D721Med (cell line): ENCODE data around the gene PPP2R5C.

ENCODE experiments used
- DNase-seq: peaks from one replicate; pipeline ENCODE4 v3.0.0; 2011; ENCODE audit warnings: low spot score; ENCODE audit not compliant: insufficient read length
- FAIRE-seq: peaks from 2 replicates; lab custom pipeline; 2011; peaks lifted over from hg19 to GRCh38; lab: Jason Lieb, UNC
- TF ChIP-seq, protein P1 (sequence below): IDR thresholded peaks from 2 replicates; pipeline ENCODE4 v1.5.1; 2012; ENCODE audit warnings: mild to moderate bottlenecking, control low read depth; ENCODE audit not compliant: insufficient read depth; ENCODE audit errors: missing control alignments

PPP2R5C gene

DNA sequence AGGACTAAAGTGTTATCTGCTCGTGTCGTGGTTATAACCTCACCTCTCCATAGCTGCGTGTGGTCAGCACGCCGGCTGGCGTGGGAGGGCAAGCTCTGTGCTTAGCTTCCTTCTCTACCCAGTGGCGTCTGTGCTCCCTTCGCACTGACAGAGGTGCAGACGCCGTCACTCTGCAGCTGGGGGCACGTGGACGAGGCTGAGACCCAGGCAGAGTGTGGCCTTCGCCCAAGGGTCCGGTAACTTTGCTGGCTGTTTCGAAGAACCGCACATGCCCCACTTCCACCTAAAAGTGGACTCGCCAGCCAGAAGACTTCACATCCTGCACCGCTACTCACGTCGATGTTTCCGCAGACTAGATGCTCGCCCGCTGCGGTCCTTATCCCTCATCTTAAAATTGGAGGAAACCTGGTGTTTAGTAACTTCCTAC is 166.9 kb downstream of the PPP2R5C start:
- FAIRE-seq (no peak), DNase-seq (no peak)
- TF ChIP-seq, protein P1, sequence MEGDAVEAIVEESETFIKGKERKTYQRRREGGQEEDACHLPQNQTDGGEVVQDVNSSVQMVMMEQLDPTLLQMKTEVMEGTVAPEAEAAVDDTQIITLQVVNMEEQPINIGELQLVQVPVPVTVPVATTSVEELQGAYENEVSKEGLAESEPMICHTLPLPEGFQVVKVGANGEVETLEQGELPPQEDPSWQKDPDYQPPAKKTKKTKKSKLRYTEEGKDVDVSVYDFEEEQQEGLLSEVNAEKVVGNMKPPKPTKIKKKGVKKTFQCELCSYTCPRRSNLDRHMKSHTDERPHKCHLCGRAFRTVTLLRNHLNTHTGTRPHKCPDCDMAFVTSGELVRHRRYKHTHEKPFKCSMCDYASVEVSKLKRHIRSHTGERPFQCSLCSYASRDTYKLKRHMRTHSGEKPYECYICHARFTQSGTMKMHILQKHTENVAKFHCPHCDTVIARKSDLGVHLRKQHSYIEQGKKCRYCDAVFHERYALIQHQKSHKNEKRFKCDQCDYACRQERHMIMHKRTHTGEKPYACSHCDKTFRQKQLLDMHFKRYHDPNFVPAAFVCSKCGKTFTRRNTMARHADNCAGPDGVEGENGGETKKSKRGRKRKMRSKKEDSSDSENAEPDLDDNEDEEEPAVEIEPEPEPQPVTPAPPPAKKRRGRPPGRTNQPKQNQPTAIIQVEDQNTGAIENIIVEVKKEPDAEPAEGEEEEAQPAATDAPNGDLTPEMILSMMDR, result no peak

DNA sequence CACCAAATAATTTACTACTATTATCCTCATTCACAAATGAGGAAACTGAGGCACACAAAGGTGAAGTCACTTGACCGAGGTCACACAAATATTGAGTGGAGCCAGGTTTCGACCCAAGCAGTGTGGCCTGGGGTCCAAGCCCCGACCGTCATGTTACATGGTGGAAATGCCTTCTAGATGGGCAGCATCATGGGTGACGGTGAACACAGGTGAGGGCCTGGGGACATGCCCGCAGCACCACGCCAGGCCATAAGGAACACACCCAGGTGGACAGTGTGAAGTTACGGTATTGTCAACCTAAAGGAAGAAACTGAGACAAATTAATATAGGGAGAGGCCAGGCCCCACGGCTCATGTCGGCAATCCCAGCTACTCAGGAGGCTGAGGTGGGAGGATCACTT is 167.6 kb downstream of the PPP2R5C start:
- TF ChIP-seq, protein P1, result no peak
- DNase-seq (no peak), FAIRE-seq (no peak)

DNA sequence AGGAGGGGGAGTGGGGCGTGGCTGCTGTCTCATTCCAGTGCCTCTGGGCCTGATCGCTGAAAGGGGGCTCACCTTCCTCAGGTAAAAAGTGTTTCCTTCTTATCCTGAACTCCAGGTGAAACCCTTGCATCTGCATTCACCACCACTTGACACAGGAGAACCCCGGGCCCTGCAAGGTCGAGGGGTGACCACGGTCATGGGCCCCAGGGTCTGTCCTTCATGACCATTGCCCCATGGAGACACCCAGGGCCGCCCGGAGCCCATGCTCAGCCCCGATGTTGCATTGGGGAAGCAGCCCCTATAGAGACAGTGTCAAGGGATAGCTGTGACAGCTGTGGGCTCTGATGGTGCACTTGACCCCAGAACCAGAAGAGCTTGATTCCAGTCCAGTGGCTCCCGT is 168.4 kb downstream of the PPP2R5C start:
- TF ChIP-seq, protein P1, result no peak
- DNase-seq (no peak), FAIRE-seq (no peak)

DNA sequence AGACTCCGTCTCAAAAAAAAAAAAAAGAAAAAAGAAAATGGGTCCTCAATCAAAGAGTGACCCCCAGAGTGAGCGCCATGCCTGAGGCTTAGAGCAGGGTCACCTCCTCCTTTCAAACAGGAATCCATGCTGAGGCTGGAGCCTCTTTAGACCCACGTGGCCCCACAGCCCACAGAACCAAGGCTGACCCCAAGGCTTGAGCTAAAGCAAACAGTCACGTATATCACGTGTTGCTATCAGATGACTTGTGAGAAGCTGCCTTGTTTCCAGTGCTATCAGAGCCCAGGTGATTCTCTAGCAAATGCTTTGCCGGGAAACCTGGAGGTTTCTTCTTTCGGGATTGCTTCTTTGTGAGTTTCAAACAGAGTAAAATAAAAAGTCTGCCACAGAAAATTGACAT is 171.2 kb downstream of the PPP2R5C start:
- TF ChIP-seq, protein P1, result no peak
- FAIRE-seq (no peak), DNase-seq (no peak)

DNA sequence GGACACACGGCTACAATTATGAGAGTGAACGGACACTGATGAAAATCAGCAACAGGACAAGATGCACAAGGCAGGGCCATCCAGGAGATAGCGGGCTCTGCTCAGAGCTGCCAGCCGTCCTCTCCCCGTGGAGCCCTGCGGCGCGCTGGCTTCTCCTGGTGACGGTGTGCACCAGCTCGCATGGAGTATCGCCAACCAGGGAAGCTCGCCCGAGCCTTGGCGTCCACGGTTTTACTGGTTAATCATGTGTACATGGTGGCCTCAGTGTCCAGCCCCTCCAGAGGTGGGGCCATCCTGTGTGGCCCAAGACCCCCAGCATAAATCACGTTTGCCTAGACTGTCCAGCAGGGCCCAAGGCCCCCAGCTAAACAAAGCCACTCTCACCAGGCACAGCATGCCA is 171.7 kb downstream of the PPP2R5C start:
- TF ChIP-seq, protein P1, result no peak
- FAIRE-seq, result no peak

DNA sequence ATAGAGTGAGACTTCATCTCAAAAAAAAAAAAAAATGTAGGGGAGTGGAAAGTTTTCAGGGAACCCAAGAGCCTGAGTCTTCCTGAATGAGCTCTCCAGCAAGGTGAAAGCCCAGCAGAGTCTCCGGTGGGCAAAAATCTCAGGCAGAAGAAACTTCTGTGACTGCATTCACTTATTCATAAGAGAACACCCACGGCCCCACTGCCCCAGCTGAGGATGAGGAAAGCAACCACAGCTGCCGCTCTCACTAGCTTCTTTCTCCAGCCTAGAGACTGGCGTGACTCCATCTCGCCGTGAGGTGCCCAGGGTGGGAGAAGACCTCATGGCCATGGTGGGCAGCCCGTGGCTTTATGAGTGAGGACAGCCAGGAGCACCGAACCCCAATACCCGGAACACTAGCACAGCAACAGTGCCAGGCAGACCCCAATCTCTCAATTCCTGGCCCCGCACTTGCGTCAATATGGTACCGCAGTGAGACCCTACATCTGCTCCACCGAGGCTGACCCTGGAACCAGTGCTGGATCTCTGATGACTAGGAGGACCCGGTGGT is 173.2 kb downstream of the PPP2R5C start:
- TF ChIP-seq, protein P1, result no peak
- FAIRE-seq (no peak), DNase-seq (no peak)

More for the DNA sequence above, 171.7 kb downstream of the PPP2R5C start:
- no peak for DNase-seq

DNA sequence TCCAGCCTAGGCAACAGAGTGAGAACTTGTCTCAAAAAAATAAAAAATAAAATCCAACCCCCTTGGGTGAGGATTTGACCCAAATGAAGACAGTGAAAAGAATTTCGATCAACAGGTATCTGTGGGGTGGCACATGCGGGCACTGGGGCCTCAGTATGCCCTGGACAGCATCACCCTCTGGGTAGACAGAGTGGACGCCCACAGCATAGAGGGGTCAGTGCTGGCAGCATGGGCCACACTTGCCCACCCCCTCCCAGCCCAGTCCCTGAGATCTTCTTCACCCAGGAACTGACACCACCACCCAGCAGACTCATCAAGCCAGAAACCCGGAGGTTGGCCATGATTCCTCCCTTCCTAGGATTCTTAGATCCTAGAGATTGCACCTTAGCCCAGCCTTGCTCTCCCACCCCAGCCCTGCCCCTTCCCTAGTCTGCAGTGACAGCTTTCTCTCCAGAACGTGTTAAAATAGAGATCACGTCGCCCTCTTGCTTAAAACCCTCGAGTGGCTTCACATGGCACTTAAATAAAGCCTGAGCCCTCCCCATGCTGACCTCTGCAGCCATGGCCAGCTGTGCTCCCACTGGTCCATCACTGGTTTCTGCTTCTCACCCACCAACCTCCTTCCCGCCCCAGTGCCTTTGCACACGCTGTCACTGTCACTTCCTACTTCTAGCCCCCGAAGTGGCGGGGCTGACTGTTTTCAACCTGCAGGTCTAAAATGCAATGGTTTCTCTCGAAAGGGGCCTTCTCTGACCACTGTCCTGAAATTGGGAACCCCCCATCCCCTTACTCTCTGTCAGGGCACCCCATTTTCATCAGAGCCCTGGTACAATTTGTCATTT is 176.6 kb downstream of the PPP2R5C start:
- TF ChIP-seq, protein P1, result no peak
- FAIRE-seq (no peak), DNase-seq (no peak)
